GM12873 (cell line): Measurements from ENCODE around the gene IFT81.

Experiments
- TF ChIP-seq, protein P1 (sequence below): IDR thresholded peaks from 2 replicates; pipeline ENCODE4 v1.5.1; 2012; ENCODE audit warnings: low read depth, mild to moderate bottlenecking, moderate library complexity, low read length, control low read depth; ENCODE audit not compliant: insufficient read depth; ENCODE audit errors: missing control alignments

Gene IFT81

DNA sequence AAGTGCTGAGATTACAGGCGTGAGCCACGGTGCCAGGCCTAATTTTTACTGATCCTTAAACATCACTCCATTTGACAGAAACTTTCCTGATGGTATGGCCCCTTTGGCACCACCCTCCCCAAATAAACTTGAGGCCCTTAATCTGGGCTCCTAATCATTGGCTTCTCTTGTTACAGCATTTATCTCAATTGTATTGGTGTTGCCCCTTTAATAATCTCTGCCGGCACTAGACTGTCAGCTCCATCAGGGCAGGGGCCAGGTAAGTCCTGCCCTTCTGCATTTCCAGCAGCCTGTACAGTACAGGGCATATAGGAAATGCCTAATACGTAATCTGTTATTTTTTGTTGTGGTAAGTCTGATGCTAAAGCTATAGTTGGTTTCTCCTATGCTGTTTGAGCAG is 1.2 kb upstream of the IFT81 start:
- TF ChIP-seq, protein P1, sequence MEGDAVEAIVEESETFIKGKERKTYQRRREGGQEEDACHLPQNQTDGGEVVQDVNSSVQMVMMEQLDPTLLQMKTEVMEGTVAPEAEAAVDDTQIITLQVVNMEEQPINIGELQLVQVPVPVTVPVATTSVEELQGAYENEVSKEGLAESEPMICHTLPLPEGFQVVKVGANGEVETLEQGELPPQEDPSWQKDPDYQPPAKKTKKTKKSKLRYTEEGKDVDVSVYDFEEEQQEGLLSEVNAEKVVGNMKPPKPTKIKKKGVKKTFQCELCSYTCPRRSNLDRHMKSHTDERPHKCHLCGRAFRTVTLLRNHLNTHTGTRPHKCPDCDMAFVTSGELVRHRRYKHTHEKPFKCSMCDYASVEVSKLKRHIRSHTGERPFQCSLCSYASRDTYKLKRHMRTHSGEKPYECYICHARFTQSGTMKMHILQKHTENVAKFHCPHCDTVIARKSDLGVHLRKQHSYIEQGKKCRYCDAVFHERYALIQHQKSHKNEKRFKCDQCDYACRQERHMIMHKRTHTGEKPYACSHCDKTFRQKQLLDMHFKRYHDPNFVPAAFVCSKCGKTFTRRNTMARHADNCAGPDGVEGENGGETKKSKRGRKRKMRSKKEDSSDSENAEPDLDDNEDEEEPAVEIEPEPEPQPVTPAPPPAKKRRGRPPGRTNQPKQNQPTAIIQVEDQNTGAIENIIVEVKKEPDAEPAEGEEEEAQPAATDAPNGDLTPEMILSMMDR, result no peak

DNA sequence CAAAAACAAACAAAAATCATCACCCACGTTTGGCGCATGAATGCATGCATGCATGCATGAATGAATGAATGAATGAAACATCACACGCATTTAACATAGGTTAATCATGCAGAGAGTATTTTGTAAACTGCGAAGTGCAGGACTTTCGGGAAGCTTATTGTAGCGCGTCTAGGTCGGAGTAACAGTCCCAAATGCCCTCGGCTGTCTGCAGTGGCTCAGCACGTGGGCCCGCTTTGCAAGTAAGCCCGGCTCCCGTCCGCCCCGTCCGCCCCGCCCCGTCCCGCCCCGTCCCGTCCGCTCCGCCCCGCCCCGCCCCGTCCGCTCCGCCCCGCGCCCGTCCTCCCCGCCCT is 263 bp upstream of the IFT81 start:
- TF ChIP-seq, protein P1, result no peak

DNA sequence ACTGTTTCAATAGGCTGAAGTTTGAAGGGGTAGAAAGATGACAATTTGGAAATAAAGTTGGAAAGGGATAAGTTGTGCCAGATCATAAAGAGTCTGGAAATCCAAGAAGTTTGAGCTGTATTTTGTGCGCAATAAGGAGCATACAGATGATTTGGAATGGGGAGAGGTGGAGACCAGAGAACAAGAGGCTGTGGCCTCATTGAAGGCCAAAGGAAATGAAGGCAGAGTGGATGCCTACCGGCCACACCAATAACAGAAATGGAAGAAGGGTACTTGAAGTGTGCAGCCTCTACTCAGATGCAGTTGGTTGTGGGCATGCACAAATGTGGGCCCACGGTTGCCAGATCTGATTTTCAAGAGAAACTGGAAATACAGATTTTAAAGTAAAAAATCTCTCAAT is 2.4 kb downstream of the IFT81 start:
- TF ChIP-seq, protein P1, result no peak

DNA sequence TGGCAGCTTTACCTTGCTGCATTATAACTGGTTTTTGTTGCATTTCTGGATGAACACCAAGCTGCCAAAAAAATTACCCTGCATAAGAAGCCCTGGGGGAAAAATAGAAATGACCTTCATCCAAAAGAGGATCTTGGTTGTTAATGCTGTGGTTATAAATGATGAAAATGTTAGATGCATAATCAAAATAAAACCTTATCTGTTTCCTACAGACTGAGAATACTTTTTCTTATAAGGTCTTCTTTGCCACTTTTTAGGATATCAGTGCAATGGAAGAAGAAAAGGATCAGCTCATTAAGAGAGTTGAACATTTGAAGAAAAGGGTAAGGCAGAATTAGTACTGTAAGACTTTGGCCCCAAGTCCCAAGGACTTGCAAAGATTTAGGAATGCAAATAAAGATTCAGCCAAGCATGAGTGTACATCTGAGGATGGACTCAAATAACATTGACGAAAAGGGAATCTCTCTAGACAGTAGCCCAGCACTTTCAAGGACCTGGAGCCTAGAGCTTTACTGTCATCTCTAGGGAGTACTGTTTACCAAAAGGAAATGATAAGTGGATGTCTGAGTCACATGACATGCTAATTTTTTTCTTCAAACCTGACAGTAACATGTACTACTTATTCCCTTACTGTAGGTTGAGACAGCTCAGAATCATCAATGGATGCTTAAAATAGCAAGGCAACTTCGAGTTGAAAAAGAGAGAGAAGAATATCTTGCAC is 10.7 kb downstream of the IFT81 start:
- TF ChIP-seq, protein P1, result no peak

DNA sequence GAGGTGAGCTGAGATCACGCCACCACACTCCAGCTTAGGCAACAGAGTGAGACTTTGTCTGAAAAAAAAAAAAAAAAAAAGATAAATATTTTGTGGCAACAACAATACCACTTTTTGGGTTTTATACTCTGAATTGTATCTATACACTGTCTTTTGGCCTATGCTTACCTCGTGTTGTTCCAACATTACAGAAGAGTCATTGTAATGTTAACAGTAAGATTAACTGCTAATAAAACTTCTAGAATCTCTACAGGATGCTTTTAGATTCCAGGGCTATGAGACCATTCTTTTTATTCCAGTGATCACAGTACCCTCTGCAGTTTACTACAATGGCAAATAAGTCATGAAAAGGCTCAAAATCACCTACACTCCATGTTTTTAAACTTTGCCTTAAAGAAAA is 11.6 kb downstream of the IFT81 start:
- TF ChIP-seq, protein P1, result no peak

DNA sequence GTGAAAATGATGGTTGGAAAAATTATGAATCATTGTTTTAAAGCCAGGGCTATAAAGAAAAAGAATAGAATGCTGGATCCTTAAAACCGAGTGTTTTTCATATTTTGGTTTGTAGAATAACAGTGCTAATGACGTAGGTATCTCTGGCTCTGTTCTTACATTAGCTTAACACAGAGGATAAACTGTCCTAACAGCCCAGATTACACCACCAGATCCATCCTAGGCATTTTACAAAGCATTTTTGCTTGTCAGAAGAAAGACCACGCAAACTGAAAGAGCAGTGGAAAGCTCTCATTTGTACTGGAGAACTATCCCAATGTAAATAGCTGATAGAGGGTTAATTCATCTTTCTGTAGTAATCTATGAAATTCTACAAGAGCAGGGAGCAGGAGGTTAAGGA is 13.6 kb downstream of the IFT81 start:
- TF ChIP-seq, protein P1, result no peak

DNA sequence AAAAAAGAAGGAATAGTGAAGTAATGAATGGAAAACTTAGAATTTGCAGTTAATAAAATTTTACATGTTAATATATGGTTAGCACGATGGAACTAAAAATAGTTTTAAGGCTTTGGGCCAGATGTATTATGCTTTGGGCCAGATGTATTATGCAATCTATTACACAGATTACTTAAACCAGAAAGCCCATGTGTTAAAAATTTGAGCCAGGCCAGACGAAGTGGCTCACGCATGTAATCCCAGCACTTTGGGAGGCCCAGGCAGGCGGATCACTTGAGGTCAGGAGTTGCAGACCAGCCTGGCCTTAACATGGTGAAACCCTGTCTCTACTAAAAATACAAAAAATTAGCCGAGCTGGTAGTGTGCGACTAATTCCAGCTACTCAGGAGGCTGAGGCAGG is 17.2 kb downstream of the IFT81 start:
- TF ChIP-seq, protein P1, result no peak
